ENCODE results near the gene CDHR2. TPM values are rescaled to one million over a fixed set of nuclear protein-coding genes. Genes with fewer than 3 reads are reported as not detected.

Gene CDHR2
- total RNA-seq, 1 experiment from 2014 or later = 0.20 TPM

GRCh38 chr5:176529116-176529740 lies 19.9 kb upstream of the CDHR2 start:
- no peak for DNase-seq (ENCODE audit: low spot score)

DNA sequence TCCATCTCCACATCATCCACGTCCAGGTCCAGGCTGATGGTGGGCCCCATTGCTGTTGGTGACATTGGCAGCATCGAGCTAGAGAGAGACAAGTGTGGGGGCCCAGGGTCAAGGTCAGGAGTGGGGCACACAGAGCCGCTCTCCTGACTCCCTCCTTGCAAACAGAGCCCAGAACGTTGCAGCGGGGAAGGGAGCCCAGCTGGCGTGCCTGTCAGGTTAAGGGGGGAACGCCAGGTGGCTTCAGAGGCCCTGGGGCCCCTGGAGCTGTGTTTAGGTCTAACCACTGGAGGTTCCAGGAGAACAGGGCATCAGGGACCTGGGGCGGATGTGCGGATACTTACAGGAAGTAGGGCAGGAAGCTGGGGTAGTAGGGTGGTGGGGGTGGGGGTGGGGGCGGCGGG lies 19.4 kb upstream of the CDHR2 start:
- no peak for DNase-seq (ENCODE audit: low spot score)

DNA sequence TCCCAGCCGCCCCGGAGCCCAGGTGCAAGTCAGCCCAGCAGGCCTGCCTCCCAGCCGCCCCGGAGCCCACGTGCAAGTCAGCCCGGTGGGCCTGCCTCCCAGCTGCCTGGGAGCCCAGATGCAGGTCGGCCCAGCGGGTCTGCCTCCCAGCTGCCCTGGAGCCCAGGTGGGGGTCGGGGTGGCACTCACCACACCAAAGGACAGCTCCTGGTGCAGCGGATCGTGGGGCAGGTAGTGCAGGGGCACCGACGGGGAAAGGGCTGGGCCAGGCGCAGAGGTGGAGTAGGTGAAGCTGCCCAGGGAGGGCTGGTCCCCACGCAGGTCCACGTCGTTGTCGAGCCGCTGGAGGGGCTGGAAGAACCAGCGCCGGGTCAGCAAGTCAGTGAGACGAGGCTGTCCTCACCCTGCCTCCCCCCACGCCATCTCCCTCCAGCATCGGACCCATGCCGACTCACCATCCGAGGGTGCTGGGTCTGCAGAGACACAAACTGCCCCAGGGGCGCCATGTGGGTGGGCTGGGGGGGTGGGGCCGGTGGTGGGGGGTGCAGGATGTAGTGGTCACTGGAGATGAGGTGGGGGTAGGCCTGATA lies 18.7 kb upstream of the CDHR2 start:
- no peak for DNase-seq (ENCODE audit: low spot score)

DNA sequence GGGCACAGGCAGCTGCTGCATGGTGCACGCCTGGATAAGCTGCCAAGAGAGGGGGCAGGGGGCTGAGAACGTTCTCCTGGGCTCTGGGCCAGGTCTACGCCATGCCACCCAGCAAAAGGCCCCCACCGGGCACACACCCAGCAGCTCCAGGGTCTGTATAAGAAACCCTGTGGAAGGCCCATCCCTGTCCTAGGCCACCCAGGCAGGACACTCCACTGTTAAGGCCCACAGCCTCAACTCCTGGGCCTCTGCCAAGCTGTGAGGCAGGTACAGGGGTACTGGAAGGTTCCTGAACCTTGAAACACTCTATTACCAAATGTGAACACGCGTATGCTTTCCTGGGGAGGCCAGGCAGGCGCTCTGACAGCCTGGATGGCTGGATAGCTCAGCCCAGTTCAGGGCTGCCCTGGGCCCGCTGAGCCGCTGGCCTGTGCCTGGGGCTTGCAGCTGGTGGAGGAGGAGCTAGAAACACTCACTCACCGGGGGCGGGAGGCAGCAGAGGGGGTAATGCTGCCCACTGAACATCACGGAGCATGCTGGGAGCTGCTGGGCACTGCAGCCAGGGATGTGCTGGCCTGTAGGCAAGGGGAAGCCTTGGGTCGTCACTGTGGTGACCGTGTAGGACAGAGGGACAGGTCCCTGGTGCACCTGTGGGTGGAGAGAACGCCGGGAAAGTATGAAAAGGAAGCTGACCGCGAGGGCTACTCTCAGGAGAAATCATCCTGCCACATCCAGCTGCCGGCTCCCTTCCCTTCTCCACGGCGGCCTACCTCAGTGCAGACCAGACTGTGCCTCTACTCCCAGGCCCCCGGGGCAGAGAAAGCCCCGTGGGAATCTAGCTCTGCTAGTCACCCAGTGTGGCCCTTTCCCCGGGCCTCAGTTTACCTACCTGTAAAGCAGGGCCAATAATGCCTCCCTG lies 17.9 kb upstream of the CDHR2 start:
- DNase-seq (ENCODE audit: low spot score) = no peak

DNA sequence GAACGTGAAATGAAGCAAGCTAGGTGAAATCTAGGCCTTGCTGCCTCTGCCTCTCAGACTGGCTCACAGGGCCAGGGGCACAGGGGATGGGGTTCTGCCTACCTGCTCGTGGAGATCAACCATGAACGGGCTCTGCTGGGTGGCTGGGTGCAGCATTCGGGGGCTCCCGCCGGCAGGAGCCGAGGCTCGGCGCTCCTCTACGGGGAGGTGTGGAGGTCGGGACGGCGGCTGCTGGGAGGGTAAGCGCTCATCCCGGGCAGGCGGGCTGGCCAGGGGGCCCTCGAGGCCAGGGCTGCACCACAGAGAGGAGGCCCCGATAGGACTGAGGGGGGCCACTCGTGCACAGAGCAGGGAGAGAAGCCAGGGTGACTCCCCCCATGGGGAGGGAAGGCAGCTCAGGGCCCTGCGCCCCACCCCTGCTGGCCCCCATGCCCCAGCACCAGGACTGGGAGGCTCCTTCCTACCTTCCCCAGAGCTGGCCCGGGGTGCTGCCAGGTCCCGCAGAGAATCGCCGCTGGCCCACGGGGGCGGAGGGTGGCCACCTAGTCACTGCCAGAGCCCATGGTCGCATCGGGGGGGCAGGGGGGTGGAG lies 17.1 kb upstream of the CDHR2 start:
- DNase-seq (ENCODE audit: low spot score) = no peak

- DNase-seq (ENCODE audit: low spot score) = no peak
Observed at GRCh38 chr5:176532795-176533194, 16.3 kb upstream of the CDHR2 start.

GRCh38 chr5:176533390-176533789 lies 15.8 kb upstream of the CDHR2 start:
- DNase-seq (ENCODE audit: low spot score) = no peak

DNA sequence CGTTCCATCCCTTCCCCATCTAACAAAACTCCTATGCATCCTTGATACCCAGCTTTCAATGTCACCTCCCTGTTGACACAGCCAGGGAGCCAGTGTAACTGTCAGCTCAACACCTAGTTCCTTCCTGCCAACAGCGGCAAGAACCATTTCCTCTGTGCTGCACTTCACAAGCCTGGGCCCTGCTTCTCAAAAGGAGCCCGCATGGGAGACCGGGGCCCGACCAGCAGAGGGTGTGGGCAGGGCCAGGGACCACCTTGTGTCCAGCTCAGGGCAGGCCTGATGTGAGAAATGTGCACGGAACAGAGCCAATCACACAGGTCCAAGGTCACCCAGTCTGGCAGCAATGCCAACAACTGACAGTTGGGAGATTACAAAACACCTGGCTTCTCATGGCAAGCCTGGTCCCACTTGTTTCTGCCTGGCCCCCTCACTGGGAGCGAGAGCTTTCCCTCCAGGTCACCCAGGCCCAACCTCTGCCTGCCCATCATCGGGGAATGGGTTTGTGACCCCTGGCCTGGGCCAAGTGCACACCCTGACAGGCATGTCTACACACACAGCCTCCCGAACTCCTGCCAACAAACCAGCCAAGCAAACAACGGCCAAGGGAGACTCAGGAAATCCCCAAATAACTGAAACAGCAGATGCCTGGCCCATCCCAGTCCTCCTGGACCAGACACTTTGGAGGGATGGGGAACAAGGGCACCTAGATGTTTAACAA lies 15.1 kb upstream of the CDHR2 start:
- no peak for DNase-seq (ENCODE audit: low spot score)

DNA sequence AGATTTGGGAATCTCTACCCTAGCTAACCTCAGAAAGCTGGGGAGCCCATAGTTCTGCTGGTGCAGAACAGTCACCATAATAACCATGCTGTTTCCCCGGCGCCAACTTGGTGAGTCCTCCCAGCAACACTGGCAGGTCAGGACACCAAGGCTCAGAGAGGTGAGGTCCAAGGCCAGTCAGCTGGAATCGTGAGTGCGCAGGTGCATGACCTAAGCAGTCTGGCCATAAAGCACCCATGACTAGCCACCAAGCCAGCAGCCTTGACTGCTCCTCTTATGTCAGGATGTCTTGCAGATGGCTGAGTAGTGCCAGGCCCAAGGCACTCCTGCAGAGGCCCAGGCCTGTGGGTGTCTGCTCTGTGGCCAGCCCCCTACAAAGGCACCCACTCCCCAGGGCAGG lies 14.5 kb upstream of the CDHR2 start:
- no peak for DNase-seq (ENCODE audit: low spot score)

DNA sequence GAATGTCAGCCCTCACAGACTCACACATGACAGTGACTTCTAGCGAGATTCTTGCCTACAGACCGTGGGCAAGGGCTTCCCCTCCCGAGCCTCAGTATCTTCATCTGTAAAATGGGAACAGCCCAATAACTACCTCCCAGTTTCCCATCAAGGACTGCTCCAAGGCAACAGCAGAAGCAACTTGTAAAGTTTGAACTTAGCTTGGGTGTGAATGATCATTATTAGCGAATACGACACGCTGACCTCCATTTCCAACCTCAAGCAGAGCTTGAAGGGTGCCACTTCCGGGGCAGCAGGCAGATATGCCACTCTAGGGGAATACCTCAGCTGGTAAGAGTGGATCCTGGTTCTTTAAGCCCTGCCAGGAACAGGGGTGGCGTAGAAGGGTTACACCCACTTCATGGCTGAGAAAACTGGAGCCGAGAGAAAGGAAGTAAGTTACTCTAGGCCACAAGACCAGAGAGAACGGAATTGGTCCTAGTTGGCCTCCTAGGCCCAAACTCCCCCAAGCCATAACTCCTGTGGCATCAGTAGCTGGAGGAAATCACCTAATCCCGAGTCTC lies 14.0 kb upstream of the CDHR2 start:
- DNase-seq (ENCODE audit: low spot score) = peak; percentile 66

DNA sequence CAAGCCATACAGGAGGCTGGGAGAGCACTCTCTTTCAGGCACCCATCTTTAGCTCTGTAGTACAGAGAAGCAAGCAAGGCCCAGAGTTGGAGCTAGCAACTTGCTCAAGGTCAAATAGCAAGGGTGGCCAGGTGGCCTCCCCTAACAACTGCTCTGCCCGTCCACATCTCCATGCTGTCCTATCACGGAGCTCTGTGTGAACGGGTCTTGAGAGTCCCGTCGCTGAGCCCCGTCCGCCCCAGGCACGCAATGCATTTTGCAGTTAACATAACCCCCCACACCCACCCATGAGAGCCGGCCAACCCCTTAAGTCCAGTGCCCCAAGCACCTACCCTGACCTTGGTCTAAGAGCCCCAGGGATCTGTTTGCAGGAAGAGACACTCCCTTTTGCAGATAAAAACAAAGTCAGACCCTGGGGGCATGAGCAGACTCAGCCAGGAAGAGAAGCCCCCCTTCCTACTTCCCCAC lies 13.4 kb upstream of the CDHR2 start:
- no peak for DNase-seq (ENCODE audit: low spot score)

DNA sequence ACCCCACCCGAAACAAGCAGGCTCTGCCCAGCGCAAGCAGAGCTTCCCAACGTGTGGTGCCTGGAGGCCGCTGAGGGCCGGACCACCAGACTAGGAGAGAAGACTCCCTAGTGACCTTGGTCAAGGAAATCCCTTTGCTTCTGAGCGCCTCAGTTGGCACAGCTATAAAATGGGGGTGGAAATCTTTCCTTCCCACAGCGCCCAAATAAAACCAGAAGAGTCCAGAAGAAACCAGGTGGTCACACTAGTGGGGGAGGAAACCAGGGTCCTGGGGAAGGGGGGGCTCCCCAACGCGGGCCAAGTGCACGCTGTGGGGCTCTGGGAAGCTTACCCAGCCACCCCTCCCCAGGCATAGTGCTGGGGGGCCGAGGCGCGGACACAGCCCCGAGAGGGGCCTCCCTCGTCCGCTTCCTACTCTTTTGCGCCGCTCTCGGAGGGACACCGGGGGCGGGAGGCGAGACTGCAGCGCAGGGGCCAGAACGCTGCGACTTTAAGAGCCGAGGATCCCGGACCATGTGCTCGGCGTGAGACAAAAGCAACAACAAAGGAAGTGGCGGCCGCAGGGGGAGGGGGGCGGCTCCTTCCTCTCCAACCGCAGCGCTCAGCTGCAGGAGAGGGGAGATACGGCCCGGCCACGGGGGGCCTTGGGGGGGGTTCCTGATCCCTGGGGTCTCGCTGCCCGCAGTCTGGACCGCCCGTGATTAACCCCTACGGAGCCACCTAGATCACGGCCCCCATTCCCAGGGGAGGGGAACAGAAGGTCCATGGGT lies 12.8 kb upstream of the CDHR2 start:
- DNase-seq (ENCODE audit: low spot score) = peak; percentile 69

DNA sequence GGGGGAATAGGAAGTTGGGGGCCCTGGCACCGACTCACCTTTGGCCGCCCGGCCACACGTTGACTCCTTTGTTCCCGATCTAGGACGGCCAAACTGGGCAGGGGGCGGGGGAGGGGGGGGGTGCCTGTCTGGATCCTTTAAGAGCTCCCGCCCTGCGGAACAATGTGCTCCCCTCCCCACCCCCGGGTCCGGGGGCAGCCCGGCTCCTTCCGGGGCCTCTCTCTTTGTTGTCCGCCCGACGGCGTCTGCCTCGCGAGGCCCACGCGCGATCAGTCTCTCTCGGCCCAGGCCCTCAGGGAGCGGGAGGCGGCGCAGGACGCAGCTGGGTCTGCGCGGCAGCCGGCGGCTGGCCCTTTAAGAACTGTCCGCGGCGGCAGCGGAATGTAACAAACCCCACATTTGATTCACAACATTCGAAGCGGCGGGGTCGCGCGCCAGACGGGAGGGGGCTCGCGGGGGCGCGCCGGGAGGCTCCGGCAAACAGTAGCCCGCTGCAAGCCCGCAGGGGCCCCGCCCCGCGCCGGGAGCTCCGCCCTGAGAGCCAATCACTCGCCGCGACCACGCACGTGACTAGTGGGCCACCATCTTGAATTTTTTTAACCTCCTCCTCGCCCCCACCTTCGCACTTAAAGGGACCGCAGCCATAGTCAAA lies 12.1 kb upstream of the CDHR2 start, which contains the start of gene RNF44:
RNF44 (minus strand) TSS at position 501 of the 652 bp plus-strand sequence. CDS start 4,930 bp downstream, outside the sequence.
- peak; percentile 97 for DNase-seq (ENCODE audit: low spot score)

DNA sequence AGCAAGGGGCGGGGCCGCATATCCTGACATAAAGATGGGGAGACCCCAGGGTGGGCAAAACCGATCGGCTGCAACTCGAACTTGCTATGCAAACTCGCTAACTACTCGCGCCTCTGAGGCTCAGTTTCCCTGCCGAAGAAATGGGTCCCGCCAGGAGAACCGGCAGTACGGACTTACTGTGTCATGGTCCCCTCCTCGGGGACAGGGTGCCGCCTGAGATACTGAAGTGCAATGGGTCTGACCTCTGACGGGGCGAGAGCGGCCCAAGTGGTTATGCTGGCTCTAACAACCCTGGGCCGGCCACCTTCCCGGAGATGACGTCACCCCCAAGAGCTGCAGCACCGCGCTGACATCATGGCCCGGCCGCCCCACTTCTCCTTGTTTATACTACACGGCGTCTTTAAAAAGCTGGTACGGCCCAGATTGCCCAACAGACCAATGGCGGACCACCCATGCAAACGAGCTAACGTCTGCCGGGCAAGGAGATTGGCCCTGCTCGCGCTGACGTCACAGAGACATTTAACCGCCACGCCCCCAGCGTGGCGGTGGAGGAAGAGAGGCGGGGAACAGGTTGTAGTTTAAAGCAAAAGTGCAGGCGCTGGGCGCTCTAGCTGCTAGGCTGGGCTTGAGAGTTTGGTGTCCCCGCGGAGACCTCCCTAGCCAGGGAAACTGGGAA lies 11.4 kb upstream of the CDHR2 start:
- peak; percentile 98 for DNase-seq (ENCODE audit: low spot score)

DNA sequence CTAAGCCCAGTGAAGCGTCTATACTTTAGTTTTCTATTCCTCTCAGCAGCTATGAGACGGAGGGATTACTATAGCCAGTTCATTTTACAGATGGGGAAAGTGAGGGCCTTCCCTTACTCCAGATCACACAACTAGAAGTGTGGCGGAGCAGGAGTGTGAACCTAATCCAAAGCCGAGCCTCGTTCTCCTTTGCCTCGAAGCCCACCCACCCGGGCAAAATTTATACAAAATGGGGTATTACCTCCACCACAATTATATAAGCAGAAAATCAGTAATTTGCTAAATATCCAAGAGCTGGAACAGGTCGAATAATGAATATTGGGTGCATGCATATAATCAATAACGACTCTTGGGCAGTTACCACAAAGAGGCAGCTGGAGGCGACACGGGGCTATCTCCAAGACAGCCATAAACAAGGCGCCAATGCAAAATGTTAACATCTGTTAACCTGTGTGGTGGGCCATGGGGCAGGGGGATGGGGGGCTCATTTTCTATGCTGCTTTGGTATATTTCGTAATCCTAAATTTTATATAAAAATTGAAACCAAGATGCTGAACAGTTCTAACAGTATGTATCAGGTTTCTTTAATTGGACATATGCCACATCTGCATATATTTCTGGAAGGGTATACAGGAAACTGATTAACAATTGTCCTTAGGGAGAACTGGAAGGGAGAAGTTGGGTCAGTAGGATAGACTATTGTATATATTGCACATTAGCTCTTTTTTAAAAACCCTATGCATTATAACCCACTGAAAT lies 10.7 kb upstream of the CDHR2 start:
- DNase-seq (ENCODE audit: low spot score) = no peak

GRCh38 chr5:176538989-176539384 lies 10.2 kb upstream of the CDHR2 start:
- DNase-seq (ENCODE audit: low spot score) = no peak

GRCh38 chr5:176540476-176540899 lies 8.7 kb upstream of the CDHR2 start:
- no peak for DNase-seq (ENCODE audit: low spot score)

- DNase-seq (ENCODE audit: low spot score) = no peak
Observed at GRCh38 chr5:176540956-176541337, 8.2 kb upstream of the CDHR2 start.
